NB4 (cell line): ENCODE measurements around the gene IFRD1.

Experiments
- DNase-seq: peaks from one replicate; pipeline ENCODE4 v3.0.0; 2010; ENCODE audit warnings: low read depth
- H3K4me3 ChIP-seq: one replicate; pipeline ENCODE4 v1.5.1; 2011; ENCODE audit warnings: mild to moderate bottlenecking, low read depth, low read length, moderate library complexity
- CTCF ChIP-seq: IDR thresholded peaks from one replicate; pipeline ENCODE4 v1.5.1; 2012; ENCODE audit warnings: low read depth, low read length
- MYC ChIP-seq: IDR thresholded peaks from 2 replicates; pipeline ENCODE4 v1.6.1; 2011; ENCODE audit warnings: low read depth, low read length
- POLR2A ChIP-seq: IDR thresholded peaks from 2 replicates; pipeline ENCODE4 v1.6.1; 2011; ENCODE audit warnings: mild to moderate bottlenecking; ENCODE audit not compliant: insufficient read length; ENCODE audit errors: extremely low read depth
- TF ChIP-seq, protein P1 (sequence below): IDR thresholded peaks from 2 replicates; pipeline ENCODE4 v1.6.1; 2011; ENCODE audit warnings: low read depth, low read length

IFRD1 gene

GRCh38 chr7:112517487-112517886 lies 67.2 kb downstream of the IFRD1 start:
- no peak for TF ChIP-seq CTCF
- TF ChIP-seq MYC, result no peak
- TF ChIP-seq POLR2A, result no peak
- TF ChIP-seq, protein P1, sequence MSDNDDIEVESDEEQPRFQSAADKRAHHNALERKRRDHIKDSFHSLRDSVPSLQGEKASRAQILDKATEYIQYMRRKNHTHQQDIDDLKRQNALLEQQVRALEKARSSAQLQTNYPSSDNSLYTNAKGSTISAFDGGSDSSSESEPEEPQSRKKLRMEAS, result no peak
- DNase-seq, result no peak
- no peak overlapping the region for H3K4me3 ChIP-seq

DNA sequence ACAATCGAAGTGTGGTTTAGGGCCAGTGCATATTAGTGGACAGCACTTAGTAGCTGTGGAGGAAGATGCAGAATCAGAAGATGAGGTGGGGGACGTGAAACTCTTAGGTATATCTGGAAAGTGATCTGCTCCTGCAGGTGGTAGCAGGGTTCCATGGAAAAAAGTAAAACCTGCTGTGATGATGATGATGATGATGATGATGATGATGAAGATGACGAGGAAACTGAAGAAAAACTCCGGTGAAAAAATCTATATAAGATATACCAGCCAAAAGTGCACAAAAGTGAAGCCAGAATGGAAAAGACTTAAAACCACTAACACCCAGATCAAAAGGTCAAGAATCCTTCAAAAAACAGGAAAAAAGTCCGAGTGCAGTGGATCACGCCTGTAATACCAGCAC lies 70.5 kb downstream of the IFRD1 start:
- H3K4me3 ChIP-seq, result no peak overlapping the region
- no peak for TF ChIP-seq MYC
- TF ChIP-seq, protein P1, result no peak
- DNase-seq, result no peak

DNA sequence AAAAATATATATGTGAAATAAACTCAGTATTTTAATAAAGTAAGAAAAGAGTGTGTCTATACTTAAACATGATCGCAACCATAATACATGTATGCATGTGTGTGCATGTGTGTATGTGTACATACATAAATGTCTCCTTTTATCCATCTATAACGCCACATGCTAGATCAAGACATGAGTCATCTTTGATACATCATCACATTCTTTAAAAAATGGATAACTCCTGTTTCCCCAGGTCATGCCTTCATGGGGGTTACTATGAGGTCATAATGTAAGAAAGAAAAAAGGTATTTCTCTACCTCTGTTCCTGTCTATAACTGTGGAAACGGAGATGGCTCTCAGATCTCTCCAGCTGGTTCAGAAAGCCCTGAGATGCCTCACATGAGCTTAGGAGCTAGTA lies 71.7 kb downstream of the IFRD1 start:
- TF ChIP-seq, protein P1, result no peak
- TF ChIP-seq CTCF (no peak), POLR2A (no peak), MYC (no peak)
- DNase-seq, result no peak
- no peak overlapping the region for H3K4me3 ChIP-seq

DNA sequence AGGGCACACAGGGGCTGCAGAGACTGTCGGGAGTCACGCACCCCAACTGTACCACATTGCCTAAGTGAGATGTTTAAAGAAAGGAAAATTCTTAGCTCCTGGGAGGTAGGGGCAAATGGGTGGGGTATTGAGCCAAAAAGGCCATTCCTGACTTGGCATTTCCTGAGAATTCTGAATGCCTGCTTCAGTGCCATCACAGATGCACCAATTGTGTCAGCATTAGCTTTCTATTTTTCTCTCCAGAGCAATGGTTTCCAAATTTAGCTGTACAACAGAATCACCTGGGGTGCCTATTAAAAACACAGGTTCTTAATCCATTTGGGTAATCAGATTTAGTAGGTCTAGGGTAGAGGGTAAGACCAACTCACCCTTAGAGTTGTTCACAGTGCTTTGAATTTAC lies 73.6 kb downstream of the IFRD1 start:
- TF ChIP-seq, protein P1, result no peak
- no peak for TF ChIP-seq POLR2A
- TF ChIP-seq MYC, result no peak
- TF ChIP-seq CTCF, result no peak
- DNase-seq, result no peak
- H3K4me3 ChIP-seq, result no peak overlapping the region
